Adrenal gland (tissue), 12 donors: ENCODE measurements around the gene EIF4E1B. TPM values are rescaled to one million over a fixed set of nuclear protein-coding genes. Genes with fewer than 3 reads are reported as not detected.

Experiments used
- DNase-seq, 7 donors: peaks; one replicate each; pipeline ENCODE4 v3.0.0-alpha.2; 2019 to 2020
- H3K27ac ChIP-seq, 5 donors: fragments of 200-600 bp; sonication (generic) in 4 of 5; 1 replicate in 3 of 5; 2 replicates in 2 of 5; pipeline versions ENCODE4 v1.5.1 to v1.8.0; 2016 to 2020; ENCODE audit warnings: mild to moderate bottlenecking in 1 of 5
- H3K27me3 ChIP-seq: fragments of 200-600 bp; 2 replicates; pipeline ENCODE4 v1.8.0; 2021
- H3K36me3 ChIP-seq, 2 donors: fragments of 200-600 bp; replicated peaks in 1 of 2; 1 replicate in 1 of 2; 2 replicates in 1 of 2; pipeline versions ENCODE4 v1.5.1 to v1.8.0; 2018 to 2022
- H3K4me1 ChIP-seq, 2 donors: fragments of 200-600 bp; replicated peaks in 1 of 2; 1 replicate in 1 of 2; 2 replicates in 1 of 2; pipeline versions ENCODE4 v1.5.1 to v1.8.0; 2018 to 2021
- H3K4me3 ChIP-seq, 4 donors: fragments of 200-600 bp; sonication (generic) in 3 of 4; one replicate each; pipeline ENCODE4 v1.5.1; 2016 to 2018
- H3K9me3 ChIP-seq, 3 donors: fragments of 200-600 bp; sonication (generic) in 1 of 3; replicated peaks in 1 of 3; 1 replicate in 2 of 3; 2 replicates in 1 of 3; pipeline versions ENCODE4 v1.5.1 to v1.8.0; 2016 to 2021
- CTCF ChIP-seq, 6 experiments: fragments of 450-650 bp in 4 of 6; fragments of 200-600 bp in 2 of 6; sonication (generic) in 1 of 6; IDR thresholded peaks; 1 replicate in 5 of 6; 2 replicates in 1 of 6; pipeline versions ENCODE4 v1.5.1 to v1.8.0; 2016 to 2021; ENCODE audit warnings: antibody characterized with exemption in 6 of 6, mild to moderate bottlenecking in 2 of 6, moderate library complexity in 1 of 6
- POLR2A ChIP-seq, 2 donors: fragments of 450-650 bp; IDR thresholded peaks; one replicate each; pipeline ENCODE4 v1.6.1; 2017; ENCODE audit warnings: antibody characterized with exemption in 2 of 2, mild to moderate bottlenecking in 2 of 2, moderate library complexity in 1 of 2
- WGBS, 4 donors: extraction: QIAGEN DNeasy Blood & Tissue Kit in 2 of 4; methylation state at CpG; one replicate each; pipeline versions ENCODE4 v1.1.5 to v1.1.7; 2013 to 2017; 5-methylcytosine and 5-hydroxymethylcytosine counted together
- intact Hi-C, 2 donors: fragments of 100-400 bp; cut with DNase I; formaldehyde crosslinking; loops; one replicate each; pipeline versions ENCODE4 v1.14.1 to v1.15.0; 2022 to 2023
- polyA plus RNA-seq, 3 donors: library from polyadenylated mRNA; stranded (reverse); fragments of 200-250 nt in 2 of 3; fragments of 350-450 nt in 1 of 3; fragmentation: Illumina TruSeq in 1 of 3; extraction: RNeasy Lipid Tissue Mini Kit (QIAGEN cat#74804) in 1 of 3; gene quantifications; one replicate each; pipeline ENCODE4 v1.2.3, GENCODE V29; 2013 to 2014
- total RNA-seq, 9 donors: library from RNA; depleted of rRNA in 4 of 9; stranded (reverse); fragments of >200 nt in 4 of 9; fragments of 120-200 nt in 1 of 9; fragmentation: NEBNext Ultra II Directional in 1 of 9; extraction: Animal tissue kit (Norgen Biotek cat#: 25700) in 1 of 9; gene quantifications; one replicate each; pipeline versions ENCODE4 v1.1.0 to v1.2.4, GENCODE V29; 2013 to 2023
- donor health status: healthy with polysubstance abuse.
- donor health status: Bipolar disorder and iron deficiency.
- donor health status: DM: yes; HTN: yes; CAD: no.
- donor health status: DM: no; HTN: no; CAD: no.
- donor health status: DM: no; HTN: no; CAD: no.
- donor health status: DM: yes; HTN: yes; CAD: no.

Gene EIF4E1B
- total and polyA plus RNA-seq, 12 donors: 0.24 to 0.44 (median 0.28) TPM; not detected in 7

GRCh38 chr5:176608142-176608705, 22.3 kb upstream of the EIF4E1B start:
- 88 to 94% (median 93%) methylated on average over 2 to 4 of the region's 4 CpGs for WGBS, 4 donors
- no peaks in the 10 kb centered on the region for H3K36me3 ChIP-seq
- DNase-seq: no peak
- no peaks in the 10 kb centered on the region for H3K9me3 ChIP-seq
- no peak for TF ChIP-seq CTCF (IDR thresholded peaks at IDR 0.05)
- no peak for TF ChIP-seq POLR2A (IDR thresholded peaks at IDR 0.05)
- intact Hi-C loops: no loop called here
- peaks cover 7 to 9% of the 10 kb centered on the region in 2 donors for H3K4me1 ChIP-seq
- H3K27ac ChIP-seq: no peak overlapping the region
- no peak overlapping the region for H3K4me3 ChIP-seq
- no peaks in the 10 kb centered on the region for H3K27me3 ChIP-seq

DNA sequence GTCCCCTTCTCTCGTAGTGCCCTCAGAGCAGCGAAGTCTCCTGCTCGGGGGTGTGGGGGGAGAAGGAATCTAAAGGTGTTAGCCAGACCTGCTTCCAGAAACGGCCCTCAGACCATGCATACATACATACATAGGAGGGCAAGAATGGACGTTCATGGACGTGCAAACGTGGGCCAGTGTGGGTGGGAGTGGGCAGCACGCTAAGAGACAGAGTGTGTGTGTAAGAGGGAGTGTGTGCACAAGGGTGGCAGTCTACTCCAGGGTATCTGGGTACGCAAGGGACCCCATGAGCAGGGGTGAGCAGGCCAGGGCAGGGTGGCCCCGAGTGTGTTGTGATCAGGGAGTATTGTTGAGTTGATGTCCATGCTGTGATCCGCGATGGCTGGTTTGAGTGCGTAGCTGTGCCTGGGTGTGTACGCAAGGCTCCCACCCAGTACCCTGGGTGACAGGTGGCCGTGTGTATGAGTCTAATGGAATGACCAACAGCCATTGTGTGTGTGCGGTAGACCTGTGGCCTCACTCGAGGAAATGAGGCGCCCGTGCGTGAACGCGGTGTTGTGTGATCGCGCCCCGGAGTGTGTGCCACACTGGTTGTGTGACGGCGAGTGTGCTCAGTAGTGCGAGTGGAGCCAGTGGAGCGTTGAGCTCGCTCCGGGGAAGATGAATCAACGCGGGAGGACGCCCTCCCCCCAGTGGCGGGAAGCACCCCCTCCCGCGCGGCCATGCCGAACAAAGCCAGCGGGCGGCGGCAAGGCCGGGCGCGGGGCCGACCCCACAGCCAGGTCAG, 21.3 kb upstream of the EIF4E1B start:
- no peaks in the 10 kb centered on the region for H3K9me3 ChIP-seq
- H3K36me3 ChIP-seq: no peaks in the 10 kb centered on the region
- DNase-seq: no peak
- no peak for TF ChIP-seq CTCF (IDR thresholded peaks at IDR 0.05)
- no peak for TF ChIP-seq POLR2A (IDR thresholded peaks at IDR 0.05)
- peak overlapping the region in 1 of 4 donors; percentile 81 for H3K4me3 ChIP-seq
- intact Hi-C loops: no loop called here
- H3K27me3 ChIP-seq: no peaks in the 10 kb centered on the region
- H3K27ac ChIP-seq: peak overlapping the region in 1 of 5 donors; percentile 29
- WGBS, 4 donors: 31 to 89% (median 48%) methylated on average over 10 to 46 of the region's 46 CpGs
- peaks cover 7 to 9% of the 10 kb centered on the region in 2 donors for H3K4me1 ChIP-seq

GRCh38 chr5:176609724-176610434, 20.6 kb upstream of the EIF4E1B start, which contains the start of gene GPRIN1:
TSS of gene GPRIN1 (minus strand) at chr5:176610156. CDS start at chr5:176599834, 10,322 bp downstream.
- Histone ChIP-seq H3K9me3 (no peaks in the 10 kb centered on the region), H3K27ac (peak within 1 kb of the TSS in 1 of 5 donors; percentile 29), H3K36me3 (no peaks in the 10 kb centered on the region), H3K4me3 (peak within 1 kb of the TSS in 1 of 4 donors; percentile 81), H3K4me1 (peaks cover 7 to 9% of the 10 kb centered on the region in 2 donors), H3K27me3 (no peaks in the 10 kb centered on the region)
- TF ChIP-seq CTCF (IDR thresholded peaks at IDR 0.05) (peak in 2 of 6 experiments; percentile 19 to 30), POLR2A (IDR thresholded peaks at IDR 0.05) (no peak)
- 0 to 2% (median 0%) methylated on average over 6 to 100 of the region's 101 CpGs; no CpG with 5 or more reads in 1 of the 4 donors for WGBS, 4 donors
- peak in 4 of 7 donors; percentile 33 to 73 (median 54) for DNase-seq
- intact Hi-C loops: no loop called here

- intact Hi-C loops: no loop called here
- TF ChIP-seq CTCF (IDR thresholded peaks at IDR 0.05) (no peak), POLR2A (IDR thresholded peaks at IDR 0.05) (no peak)
- Histone ChIP-seq H3K27ac (no peak overlapping the region), H3K27me3 (no peaks in the 10 kb centered on the region), H3K9me3 (no peaks in the 10 kb centered on the region), H3K4me1 (peaks cover 7 to 9% of the 10 kb centered on the region in 2 donors), H3K36me3 (no peaks in the 10 kb centered on the region), H3K4me3 (peak overlapping the region in 1 of 4 donors; percentile 81)
- 0 to 3% (median 2%) methylated on average over 1 to 31 of the region's 31 CpGs for WGBS, 4 donors
- no peak for DNase-seq
Observed at GRCh38 chr5:176610435-176610773, 20.1 kb upstream of the EIF4E1B start.
